A673 (cell line): ENCODE results near the gene FAXDC2. TPM values are rescaled to one million over a fixed set of nuclear protein-coding genes. Genes with fewer than 3 reads are reported as not detected.

ENCODE experiments used
- BruUV-seq: library from RNA; stranded (reverse); fragments of 400-500 nt; replicated peaks from 2 replicates; lab custom pipeline; 2021; lab: Mats Ljungman, UMichigan
- CTCF ChIA-PET: fragments of 300-600 bp; sonication (Branson Sonifier 250); formaldehyde crosslinking; loops from one replicate; lab custom pipeline; 2022; ENCODE audit warnings: antibody characterized with exemption; lab: Charles Lee
- POLR2A ChIA-PET: fragments of 300-600 bp; sonication (Branson Sonifier 250); formaldehyde crosslinking; loops from one replicate; lab custom pipeline; 2022; ENCODE audit warnings: antibody characterized with exemption; ENCODE audit not compliant: low non-redundant PET; lab: Charles Lee
- DNase-seq: peaks from one replicate; pipeline ENCODE4 v3.0.0-alpha.2; 2015; ENCODE audit warnings: low spot score
- H3K27ac ChIP-seq: fragments of 200-600 bp; sonication (generic); 2 replicates; pipeline ENCODE4 v1.5.1; 2016; ENCODE audit warnings: mixed run types, low read depth, mild to moderate bottlenecking, mixed read lengths, antibody characterized with exemption, low read length; ENCODE audit not compliant: poor library complexity, severe bottlenecking
- H3K27me3 ChIP-seq: fragments of 200-600 bp; sonication (generic); replicated peaks from 2 replicates; pipeline ENCODE4 v1.6.1; 2017; ENCODE audit warnings: mixed run types, low read depth, mild to moderate bottlenecking, mixed read lengths, antibody characterized with exemption, low read length; ENCODE audit not compliant: insufficient read depth, poor library complexity
- H3K36me3 ChIP-seq: fragments of 200-600 bp; sonication (generic); 2 replicates; pipeline ENCODE4 v1.6.1; 2016; ENCODE audit warnings: mixed run types, mild to moderate bottlenecking, mixed read lengths, antibody characterized with exemption, low read length; ENCODE audit not compliant: insufficient read depth, poor library complexity, severe bottlenecking
- H3K4me1 ChIP-seq: fragments of 200-600 bp; sonication (generic); 2 replicates; pipeline ENCODE4 v1.6.1; 2017; ENCODE audit warnings: mixed run types, mild to moderate bottlenecking, mixed read lengths, antibody characterized with exemption, low read length; ENCODE audit not compliant: insufficient read depth, poor library complexity, severe bottlenecking
- H3K4me3 ChIP-seq: fragments of 200-600 bp; sonication (generic); 2 replicates; pipeline ENCODE4 v1.5.1; 2016; ENCODE audit warnings: low read depth, mixed run types, mild to moderate bottlenecking, mixed read lengths, low read length; ENCODE audit not compliant: poor library complexity, severe bottlenecking
- H3K9me3 ChIP-seq: fragments of 200-600 bp; sonication (generic); 2 replicates; pipeline ENCODE4 v1.6.1; 2016; ENCODE audit warnings: mixed run types, low read depth, mild to moderate bottlenecking, mixed read lengths, antibody characterized with exemption, low read length; ENCODE audit not compliant: poor library complexity, severe bottlenecking
- EZH2 ChIP-seq: fragments of 200-600 bp; sonication (generic); IDR thresholded peaks from 2 replicates; pipeline ENCODE4 v1.6.1; 2017; ENCODE audit warnings: borderline replicate concordance, low read depth, mild to moderate bottlenecking, mixed read lengths, antibody characterized with exemption, low read length; ENCODE audit not compliant: poor library complexity, severe bottlenecking
- intact Hi-C: fragments of 100-400 bp; cut with micrococcal nuclease; formaldehyde crosslinking; loops from one replicate; pipeline ENCODE4 v1.10.0; 2022; ENCODE audit not compliant: unreplicated experiment
- total RNA-seq: library from RNA; stranded (reverse); gene quantifications from 2 replicates; pipeline ENCODE4 v1.2.3, GENCODE V29; 2021
- TF ChIP-seq, protein P1 (sequence below): fragments of 300-800, 200-600 bp; sonication (generic); conservative IDR thresholded peaks from 2 replicates; pipeline ENCODE4 v1.5.1; 2017; ENCODE audit warnings: low read depth, mild to moderate bottlenecking, antibody characterized with exemption, low read length, moderate library complexity, mixed read lengths

FAXDC2 gene
- total RNA-seq, 1 experiment from 2014 or later, result not detected

DNA sequence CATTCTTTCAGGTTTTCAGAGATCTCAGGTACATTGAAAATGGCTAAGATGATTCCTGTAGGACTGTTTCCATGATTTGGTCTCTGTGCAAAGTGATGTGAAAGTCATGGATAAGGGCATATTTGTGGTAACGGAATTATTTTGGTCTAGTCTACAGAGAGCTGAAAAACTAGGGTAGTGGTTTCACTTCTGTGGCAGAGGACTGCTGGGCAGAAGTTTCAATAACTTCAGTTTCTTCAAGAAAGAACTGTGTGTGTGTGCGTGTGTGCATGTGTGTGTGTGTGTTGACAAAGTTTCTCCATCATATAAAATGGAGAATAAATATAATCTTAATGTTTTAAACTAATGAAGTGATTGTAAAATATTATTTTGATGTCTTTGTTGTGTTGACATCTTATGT lies 12.4 kb upstream of the FAXDC2 start:
- intact Hi-C loops, result no loop called here
- H3K27me3 ChIP-seq, result no peaks in the 10 kb centered on the region
- H3K9me3 ChIP-seq, result no peaks in the 10 kb centered on the region
- no TSS peak for BruUV-seq
- no peak for TF ChIP-seq EZH2
- TF ChIP-seq, protein P1, sequence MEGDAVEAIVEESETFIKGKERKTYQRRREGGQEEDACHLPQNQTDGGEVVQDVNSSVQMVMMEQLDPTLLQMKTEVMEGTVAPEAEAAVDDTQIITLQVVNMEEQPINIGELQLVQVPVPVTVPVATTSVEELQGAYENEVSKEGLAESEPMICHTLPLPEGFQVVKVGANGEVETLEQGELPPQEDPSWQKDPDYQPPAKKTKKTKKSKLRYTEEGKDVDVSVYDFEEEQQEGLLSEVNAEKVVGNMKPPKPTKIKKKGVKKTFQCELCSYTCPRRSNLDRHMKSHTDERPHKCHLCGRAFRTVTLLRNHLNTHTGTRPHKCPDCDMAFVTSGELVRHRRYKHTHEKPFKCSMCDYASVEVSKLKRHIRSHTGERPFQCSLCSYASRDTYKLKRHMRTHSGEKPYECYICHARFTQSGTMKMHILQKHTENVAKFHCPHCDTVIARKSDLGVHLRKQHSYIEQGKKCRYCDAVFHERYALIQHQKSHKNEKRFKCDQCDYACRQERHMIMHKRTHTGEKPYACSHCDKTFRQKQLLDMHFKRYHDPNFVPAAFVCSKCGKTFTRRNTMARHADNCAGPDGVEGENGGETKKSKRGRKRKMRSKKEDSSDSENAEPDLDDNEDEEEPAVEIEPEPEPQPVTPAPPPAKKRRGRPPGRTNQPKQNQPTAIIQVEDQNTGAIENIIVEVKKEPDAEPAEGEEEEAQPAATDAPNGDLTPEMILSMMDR, result no peak
- H3K4me3 ChIP-seq, result no peak overlapping the region
- H3K27ac ChIP-seq, result no peak overlapping the region
- DNase-seq, result no peak
- H3K4me1 ChIP-seq, result peaks cover 20% of the 10 kb centered on the region
- POLR2A ChIA-PET, result no interaction called here
- CTCF ChIA-PET, result interaction anchor here (0.6 kb wide), 1 partner anchor 164 kb away, joined by 3 read pairs; no protein-coding TSS in a partner anchor
- H3K36me3 ChIP-seq, result peaks cover 25% of the 10 kb centered on the region

DNA sequence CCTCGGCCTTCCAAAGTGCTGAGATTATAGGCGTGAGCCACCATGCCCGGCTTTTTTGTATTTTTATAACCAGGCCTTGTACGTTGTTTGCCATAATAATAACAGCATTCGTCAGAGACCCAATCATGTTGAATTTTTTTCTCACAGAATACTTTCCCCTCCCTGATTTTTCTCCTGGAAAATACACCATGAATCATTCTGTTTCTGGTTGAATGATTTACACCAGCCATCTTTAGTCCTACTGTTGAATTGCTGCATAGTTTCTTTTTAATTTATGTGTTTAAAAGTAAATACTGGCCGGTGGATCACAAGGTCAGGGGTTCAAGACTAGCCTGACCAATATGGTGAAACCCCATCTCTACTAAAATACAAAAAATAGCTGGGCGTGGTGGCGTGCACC lies 11.5 kb upstream of the FAXDC2 start:
- no peak for DNase-seq
- no peaks in the 10 kb centered on the region for H3K27me3 ChIP-seq
- TF ChIP-seq, protein P1, result no peak
- TF ChIP-seq EZH2, result no peak
- ChIA-PET CTCF (interaction anchor here (0.6 kb wide), 1 partner anchor 165 kb away, joined by 3 read pairs; no protein-coding TSS in a partner anchor), POLR2A (no interaction called here)
- intact Hi-C loops, result no loop called here
- H3K27ac ChIP-seq, result no peak overlapping the region
- H3K36me3 ChIP-seq, result peaks cover 25% of the 10 kb centered on the region
- no peak overlapping the region for H3K4me3 ChIP-seq
- H3K9me3 ChIP-seq, result no peaks in the 10 kb centered on the region
- no TSS peak for BruUV-seq
- peaks cover 24% of the 10 kb centered on the region for H3K4me1 ChIP-seq

DNA sequence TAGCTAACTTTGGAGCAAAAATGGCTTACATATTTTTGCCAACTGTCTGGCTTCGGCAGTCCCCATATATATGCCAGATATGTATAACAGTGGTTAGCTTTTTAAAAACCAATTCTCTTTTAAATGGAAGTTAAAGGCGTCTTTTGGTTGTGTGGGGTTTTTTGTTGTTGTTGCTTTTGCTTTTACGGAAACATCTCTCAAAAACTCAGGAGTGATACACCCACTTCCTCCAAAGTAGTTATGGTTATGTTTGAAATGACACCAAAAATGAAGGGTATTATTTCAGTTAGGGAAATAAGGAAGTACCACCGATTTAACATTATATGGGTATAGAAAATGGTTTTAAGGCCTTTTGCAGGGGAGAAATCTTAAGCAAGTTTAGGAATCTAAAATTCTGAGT lies 10.4 kb upstream of the FAXDC2 start:
- BruUV-seq, result no TSS peak
- Histone ChIP-seq H3K4me3 (peak overlapping the region; percentile 60), H3K27ac (peak overlapping the region; percentile 18), H3K4me1 (peaks cover 29% of the 10 kb centered on the region), H3K27me3 (no peaks in the 10 kb centered on the region), H3K36me3 (peaks cover 24% of the 10 kb centered on the region), H3K9me3 (no peaks in the 10 kb centered on the region)
- TF ChIP-seq, protein P1, result no peak
- no peak for TF ChIP-seq EZH2
- intact Hi-C loops, result no loop called here
- POLR2A ChIA-PET, result no interaction called here
- DNase-seq, result no peak
- CTCF ChIA-PET, result no interaction called here
